HEK293 (cell line): ENCODE measurements around the gene GBX2.

Experiments
- CTCF ChIA-PET: fragments of 350-600 bp; formaldehyde crosslinking; extraction: SDS; loops from one replicate; lab custom pipeline; 2021; ENCODE audit warnings: antibody characterized with exemption; lab: Yijun Ruan, JAX
- POLR2A ChIA-PET: fragments of 300-600 bp; formaldehyde crosslinking; extraction: SDS; loops from one replicate; lab custom pipeline; 2020; ENCODE audit warnings: antibody characterized with exemption, inconsistent platforms; lab: Yijun Ruan, JAX
- H3K27ac ChIP-seq: fragments of 200-500 bp; sonication (Bioruptor generic); 2 replicates; pipeline ENCODE4 v1.5.1; 2014; ENCODE audit warnings: low read depth, low read length, control low read depth, inconsistent platforms; ENCODE audit errors: extremely low read depth
- H3K36me3 ChIP-seq, 2 experiments: fragments of 200-500 bp in 1 of 2; sonication (Bioruptor generic) in 1 of 2; 1 replicate in 1 of 2; 2 replicates in 1 of 2; pipeline ENCODE4 v1.5.1; 2014 to 2017; ENCODE audit warnings: inconsistent platforms in 2 of 2, low read length in 2 of 2; ENCODE audit not compliant: control insufficient read depth in 2 of 2, insufficient read depth in 1 of 2
- H3K4me1 ChIP-seq: fragments of 200-500 bp; sonication (Bioruptor generic); 2 replicates; pipeline ENCODE4 v1.5.1; 2014; ENCODE audit warnings: mild to moderate bottlenecking, low read length, inconsistent platforms; ENCODE audit not compliant: control insufficient read depth, insufficient read depth
- H3K4me3 ChIP-seq: 2 replicates; pipeline ENCODE4 v1.5.1; 2011; ENCODE audit warnings: low read depth, mild to moderate bottlenecking, control low read depth, low read length, moderate library complexity
- H3K9me3 ChIP-seq: fragments of 200-500 bp; sonication (Bioruptor generic); 2 replicates; pipeline ENCODE4 v1.5.1; 2014; ENCODE audit warnings: low read depth, low read length, inconsistent platforms; ENCODE audit not compliant: control insufficient read depth, insufficient read depth
- AEBP2 ChIP-seq: fragments of 450-650 bp; formaldehyde crosslinking; IDR thresholded peaks from 2 replicates; pipeline ENCODE4 v1.5.1; 2016; ENCODE audit warnings: missing biosample characterization, missing genetic modification characterization, borderline replicate concordance
- BCL11B ChIP-seq: fragments of 450-650 bp; formaldehyde crosslinking; IDR thresholded peaks from 2 replicates; pipeline ENCODE4 v1.5.1; 2016; ENCODE audit warnings: low read depth, missing biosample characterization, missing genetic modification characterization
- BCL6B ChIP-seq: fragments of 450-650 bp; formaldehyde crosslinking; IDR thresholded peaks from 2 replicates; pipeline ENCODE4 v1.5.1; 2017; ENCODE audit warnings: missing biosample characterization, missing genetic modification characterization
- GLIS2 ChIP-seq: fragments of 450-650 bp; formaldehyde crosslinking; IDR thresholded peaks from 2 replicates; pipeline ENCODE4 v1.5.1; 2016; ENCODE audit warnings: missing biosample characterization, missing genetic modification characterization
- HOXA7 ChIP-seq: sonication (generic); formaldehyde crosslinking; IDR thresholded peaks from 2 replicates; pipeline ENCODE4 v1.8.1; 2022; ENCODE audit warnings: missing genetic modification reagents, borderline replicate concordance
- MEIS1 ChIP-seq: sonication (generic); formaldehyde crosslinking; IDR thresholded peaks from 2 replicates; pipeline ENCODE4 v1.8.1; 2022; ENCODE audit warnings: missing genetic modification reagents, mild to moderate bottlenecking, borderline replicate concordance
- PATZ1 ChIP-seq: fragments of 450-650 bp; formaldehyde crosslinking; IDR thresholded peaks from 2 replicates; pipeline ENCODE4 v1.5.1; 2016; ENCODE audit warnings: missing biosample characterization, missing genetic modification characterization
- PRDM1 ChIP-seq: fragments of 450-650 bp; formaldehyde crosslinking; IDR thresholded peaks from 2 replicates; pipeline ENCODE4; 2016; ENCODE audit warnings: missing biosample characterization, missing genetic modification characterization
- SP3 ChIP-seq: fragments of 450-650 bp; formaldehyde crosslinking; IDR thresholded peaks from 2 replicates; pipeline ENCODE4 v1.5.1; 2016; ENCODE audit warnings: missing biosample characterization, missing genetic modification characterization
- ZBTB21 ChIP-seq: fragments of 450-650 bp; formaldehyde crosslinking; IDR thresholded peaks from 2 replicates; pipeline ENCODE4 v1.5.1; 2017; ENCODE audit warnings: missing biosample characterization, missing genetic modification characterization
- ZBTB48 ChIP-seq: fragments of 450-650 bp; formaldehyde crosslinking; IDR thresholded peaks from 2 replicates; pipeline ENCODE4 v1.5.1; 2016; ENCODE audit warnings: missing biosample characterization, missing genetic modification characterization
- ZBTB8A ChIP-seq: fragments of 450-650 bp; formaldehyde crosslinking; IDR thresholded peaks from 2 replicates; pipeline ENCODE4 v1.5.1; 2016; ENCODE audit warnings: missing biosample characterization, missing genetic modification characterization
- ZFHX2 ChIP-seq: fragments of 450-650 bp; formaldehyde crosslinking; conservative IDR thresholded peaks from 2 replicates; pipeline ENCODE4 v1.5.1; 2016; ENCODE audit warnings: missing biosample characterization, missing genetic modification characterization
- ZNF10 ChIP-seq: fragments of 450-650 bp; formaldehyde crosslinking; IDR thresholded peaks from 2 replicates; pipeline ENCODE4 v1.5.1; 2017; ENCODE audit warnings: missing biosample characterization, missing genetic modification characterization
- ZNF114 ChIP-seq: fragments of 450-650 bp; formaldehyde crosslinking; IDR thresholded peaks from 2 replicates; pipeline ENCODE4 v1.5.0; 2017; ENCODE audit warnings: missing biosample characterization, missing genetic modification characterization
- ZNF157 ChIP-seq: fragments of 450-650 bp; formaldehyde crosslinking; IDR thresholded peaks from 2 replicates; pipeline ENCODE4 v1.5.1; 2016; ENCODE audit warnings: missing biosample characterization, missing genetic modification characterization
- ZNF174 ChIP-seq: fragments of 450-650 bp; formaldehyde crosslinking; IDR thresholded peaks from 2 replicates; pipeline ENCODE4 v1.5.0; 2017; ENCODE audit warnings: missing biosample characterization, mild to moderate bottlenecking, missing genetic modification characterization
- ZNF184 ChIP-seq: fragments of 450-650 bp; IDR thresholded peaks from 2 replicates; pipeline ENCODE4 v1.5.1; 2018; ENCODE audit warnings: missing biosample characterization, mild to moderate bottlenecking, missing genetic modification characterization
- ZNF19 ChIP-seq: fragments of 450-650 bp; formaldehyde crosslinking; IDR thresholded peaks from 2 replicates; pipeline ENCODE4; 2016; ENCODE audit warnings: missing biosample characterization, missing genetic modification characterization, low read depth
- ZNF221 ChIP-seq: fragments of 450-650 bp; formaldehyde crosslinking; IDR thresholded peaks from 2 replicates; pipeline ENCODE4 v1.5.1; 2017; ENCODE audit warnings: missing biosample characterization, missing genetic modification characterization, borderline replicate concordance
- ZNF248 ChIP-seq: fragments of 450-650 bp; formaldehyde crosslinking; IDR thresholded peaks from 2 replicates; pipeline ENCODE4 v1.5.1; 2017; ENCODE audit warnings: missing biosample characterization, missing genetic modification characterization
- ZNF266 ChIP-seq: fragments of 450-650 bp; formaldehyde crosslinking; IDR thresholded peaks from 2 replicates; pipeline ENCODE4 v1.5.1; 2016; ENCODE audit warnings: missing biosample characterization, missing genetic modification characterization, low read depth
- ZNF335 ChIP-seq: fragments of 450-650 bp; formaldehyde crosslinking; conservative IDR thresholded peaks from 2 replicates; pipeline ENCODE4 v1.5.1; 2016; ENCODE audit warnings: missing biosample characterization, missing genetic modification characterization
- ZNF366 ChIP-seq: fragments of 450-650 bp; formaldehyde crosslinking; conservative IDR thresholded peaks from 2 replicates; pipeline ENCODE4 v1.5.1; 2016; ENCODE audit warnings: missing biosample characterization, missing genetic modification characterization
- ZNF530 ChIP-seq: fragments of 450-650 bp; formaldehyde crosslinking; IDR thresholded peaks from 2 replicates; pipeline ENCODE4 v1.5.1; 2016; ENCODE audit warnings: low read depth, missing biosample characterization, missing genetic modification characterization
- ZNF544 ChIP-seq: fragments of 450-650 bp; formaldehyde crosslinking; IDR thresholded peaks from 2 replicates; pipeline ENCODE4 v1.5.0; 2017; ENCODE audit warnings: missing biosample characterization, missing genetic modification characterization
- ZNF621 ChIP-seq: fragments of 450-650 bp; formaldehyde crosslinking; IDR thresholded peaks from 2 replicates; pipeline ENCODE4 v1.5.1; 2017; ENCODE audit warnings: missing biosample characterization, missing genetic modification characterization
- ZNF654 ChIP-seq: fragments of 450-650 bp; formaldehyde crosslinking; IDR thresholded peaks from 2 replicates; pipeline ENCODE4 v1.5.1; 2016; ENCODE audit warnings: low read depth, missing biosample characterization, missing genetic modification characterization
- ZNF76 ChIP-seq: fragments of 450-650 bp; formaldehyde crosslinking; IDR thresholded peaks from 2 replicates; pipeline ENCODE4; 2016; ENCODE audit warnings: low read depth, missing biosample characterization, missing genetic modification characterization, borderline replicate concordance
- TF ChIP-seq, protein P1 (sequence below): fragments of 450-650 bp; formaldehyde crosslinking; IDR thresholded peaks from 2 replicates; pipeline ENCODE4 v1.5.1; 2017; ENCODE audit warnings: missing biosample characterization, missing genetic modification characterization
- TF ChIP-seq, protein P2 (sequence below): fragments of 450-650 bp; formaldehyde crosslinking; IDR thresholded peaks from 2 replicates; pipeline ENCODE4 v1.5.1; 2016; ENCODE audit warnings: missing biosample characterization, missing genetic modification characterization

Gene GBX2

GRCh38 chr2:236166796-236167296 is 1.3 kb downstream of the GBX2 start:
- no peak overlapping the region; the same call in 1 of the 2 replicates for H3K27ac ChIP-seq
- H3K4me1 ChIP-seq: no peaks in the 10 kb centered on the region; the same call in 1 of the 2 replicates
- POLR2A ChIA-PET: no interaction called here
- no peaks in the 10 kb centered on the region for H3K9me3 ChIP-seq
- CTCF ChIA-PET: interaction anchor here (0.6 to 1.5 kb wide), 4 partner anchors 11 to 388 kb away, joined by 3 to 4 read pairs (median 3); no protein-coding TSS in a partner anchor
- H3K4me3 ChIP-seq: peak overlapping the region; percentile 74
- peaks cover 0 to 32% of the 10 kb centered on the region in 2 experiments; a peak in 1 of 3 replicates for H3K36me3 ChIP-seq
- TF ChIP-seq MEIS1 (CRISPR knock-in tag) (no peak), ZNF544 (tag by site-specific recombination) (no peak), ZNF19 (no peak), ZNF621 (tag by site-specific recombination) (no peak), AEBP2 (tag by site-specific recombination) (no peak), ZNF174 (tag by site-specific recombination) (no peak), PRDM1 (no peak), BCL6B (tag by site-specific recombination) (no peak), ZNF10 (tag by site-specific recombination) (no peak), ZNF221 (tag by site-specific recombination) (no peak), ZNF114 (tag by site-specific recombination) (no peak), ZNF266 (no peak), ZBTB8A (no peak), ZNF184 (no peak), GLIS2 (tag by site-specific recombination) (peak; percentile 66; the same call in 1 of the 2 replicates), ZNF335 (tag by site-specific recombination) (peak; percentile 45; the same call in 1 of the 2 replicates), ZFHX2 (tag by site-specific recombination) (no peak), ZNF654 (tag by site-specific recombination) (no peak), ZNF530 (tag by site-specific recombination) (no peak), ZNF76 (tag by site-specific recombination) (no peak), ZNF157 (no peak), ZNF366 (tag by site-specific recombination) (no peak), ZBTB48 (tag by site-specific recombination) (no peak), HOXA7 (no peak), SP3 (peak; percentile 36), ZBTB21 (tag by site-specific recombination) (no peak), BCL11B (tag by site-specific recombination) (no peak), ZNF248 (tag by site-specific recombination) (no peak), PATZ1 (tag by site-specific recombination) (0 out of 2 replicates have a peak, but pooled peaks have one; percentile 43)
- TF ChIP-seq, protein P1, sequence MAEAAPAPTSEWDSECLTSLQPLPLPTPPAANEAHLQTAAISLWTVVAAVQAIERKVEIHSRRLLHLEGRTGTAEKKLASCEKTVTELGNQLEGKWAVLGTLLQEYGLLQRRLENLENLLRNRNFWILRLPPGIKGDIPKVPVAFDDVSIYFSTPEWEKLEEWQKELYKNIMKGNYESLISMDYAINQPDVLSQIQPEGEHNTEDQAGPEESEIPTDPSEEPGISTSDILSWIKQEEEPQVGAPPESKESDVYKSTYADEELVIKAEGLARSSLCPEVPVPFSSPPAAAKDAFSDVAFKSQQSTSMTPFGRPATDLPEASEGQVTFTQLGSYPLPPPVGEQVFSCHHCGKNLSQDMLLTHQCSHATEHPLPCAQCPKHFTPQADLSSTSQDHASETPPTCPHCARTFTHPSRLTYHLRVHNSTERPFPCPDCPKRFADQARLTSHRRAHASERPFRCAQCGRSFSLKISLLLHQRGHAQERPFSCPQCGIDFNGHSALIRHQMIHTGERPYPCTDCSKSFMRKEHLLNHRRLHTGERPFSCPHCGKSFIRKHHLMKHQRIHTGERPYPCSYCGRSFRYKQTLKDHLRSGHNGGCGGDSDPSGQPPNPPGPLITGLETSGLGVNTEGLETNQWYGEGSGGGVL (tag by site-specific recombination): no peak
- TF ChIP-seq, protein P2, sequence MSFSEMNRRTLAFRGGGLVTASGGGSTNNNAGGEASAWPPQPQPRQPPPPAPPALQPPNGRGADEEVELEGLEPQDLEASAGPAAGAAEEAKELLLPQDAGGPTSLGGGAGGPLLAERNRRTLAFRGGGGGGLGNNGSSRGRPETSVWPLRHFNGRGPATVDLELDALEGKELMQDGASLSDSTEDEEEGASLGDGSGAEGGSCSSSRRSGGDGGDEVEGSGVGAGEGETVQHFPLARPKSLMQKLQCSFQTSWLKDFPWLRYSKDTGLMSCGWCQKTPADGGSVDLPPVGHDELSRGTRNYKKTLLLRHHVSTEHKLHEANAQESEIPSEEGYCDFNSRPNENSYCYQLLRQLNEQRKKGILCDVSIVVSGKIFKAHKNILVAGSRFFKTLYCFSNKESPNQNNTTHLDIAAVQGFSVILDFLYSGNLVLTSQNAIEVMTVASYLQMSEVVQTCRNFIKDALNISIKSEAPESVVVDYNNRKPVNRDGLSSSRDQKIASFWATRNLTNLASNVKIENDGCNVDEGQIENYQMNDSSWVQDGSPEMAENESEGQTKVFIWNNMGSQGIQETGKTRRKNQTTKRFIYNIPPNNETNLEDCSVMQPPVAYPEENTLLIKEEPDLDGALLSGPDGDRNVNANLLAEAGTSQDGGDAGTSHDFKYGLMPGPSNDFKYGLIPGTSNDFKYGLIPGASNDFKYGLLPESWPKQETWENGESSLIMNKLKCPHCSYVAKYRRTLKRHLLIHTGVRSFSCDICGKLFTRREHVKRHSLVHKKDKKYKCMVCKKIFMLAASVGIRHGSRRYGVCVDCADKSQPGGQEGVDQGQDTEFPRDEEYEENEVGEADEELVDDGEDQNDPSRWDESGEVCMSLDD (tag by site-specific recombination): peak; percentile 31; the same call in 1 of the 2 replicates
